IMR-90 (cell line): ENCODE results near the gene SYNE2. TPM values are rescaled to one million over a fixed set of nuclear protein-coding genes. Genes with fewer than 3 reads are reported as not detected.

Source experiments
- ATAC-seq: fragments of 200-7000 bp; cut with Tn5 transposase; 2 replicates; pipeline ENCODE4 v1.9.1; 2020; ENCODE audit warnings: low read depth, mild to moderate bottlenecking, moderate library complexity
- BruUV-seq: library from RNA; stranded (reverse); fragments of 400-500 nt; replicated peaks from 2 replicates; lab custom pipeline; 2021; lab: Mats Ljungman, UMichigan
- CTCF ChIA-PET: fragments of 300-600 bp; formaldehyde crosslinking; extraction: SDS; loops from one replicate; lab custom pipeline; 2021; ENCODE audit warnings: antibody characterized with exemption; lab: Yijun Ruan, JAX
- POLR2A ChIA-PET: fragments of 300-600 bp; sonication (Branson Sonifier 250); formaldehyde crosslinking; loops from one replicate; lab custom pipeline; 2022; ENCODE audit warnings: antibody characterized with exemption; ENCODE audit not compliant: unreplicated experiment; lab: Charles Lee
- DNase-seq: peaks from one replicate; pipeline ENCODE4 v3.0.0; 2013
- H2AFZ ChIP-seq: replicated peaks from 2 replicates; pipeline ENCODE3; 2013; ENCODE audit warnings: low read length, mild to moderate bottlenecking; ENCODE audit not compliant: poor library complexity
- H2AK5ac ChIP-seq: 2 replicates; pipeline ENCODE4 v1.6.1; 2013; ENCODE audit warnings: low read depth, low read length, inconsistent platforms
- H2AK9ac ChIP-seq: replicated peaks from 2 replicates; pipeline ENCODE3; 2013; ENCODE audit warnings: mild to moderate bottlenecking, low read depth, low read length, moderate library complexity; ENCODE audit not compliant: poor library complexity
- H2BK120ac ChIP-seq: 2 replicates; pipeline ENCODE4 v1.6.1; 2013; ENCODE audit warnings: low read depth, low read length, inconsistent platforms
- H2BK15ac ChIP-seq: 3 replicates; pipeline ENCODE4 v1.6.1; 2013; ENCODE audit warnings: low read depth, low read length, inconsistent platforms
- H2BK20ac ChIP-seq: 2 replicates; pipeline ENCODE4 v1.6.1; 2013; ENCODE audit warnings: low read depth, mild to moderate bottlenecking, inconsistent platforms, low read length, moderate library complexity
- H2BK5ac ChIP-seq: 2 replicates; pipeline ENCODE4 v1.6.1; 2013; ENCODE audit warnings: mild to moderate bottlenecking, low read depth, low read length, inconsistent platforms; ENCODE audit not compliant: poor library complexity, severe bottlenecking
- H3K14ac ChIP-seq: replicated peaks from 2 replicates; pipeline ENCODE4 v1.6.1; 2013; ENCODE audit warnings: low read depth, low read length, inconsistent platforms
- H3K18ac ChIP-seq: 2 replicates; pipeline ENCODE4 v1.6.1; 2013; ENCODE audit warnings: low read depth, low read length, control low read depth
- H3K23ac ChIP-seq: 2 replicates; pipeline ENCODE4 v1.6.1; 2013; ENCODE audit warnings: low read depth, low read length, inconsistent platforms
- H3K27ac ChIP-seq: 2 replicates; pipeline ENCODE4 v1.5.1; 2013; ENCODE audit warnings: mild to moderate bottlenecking, control low read depth, low read length; ENCODE audit not compliant: insufficient read depth
- H3K27me3 ChIP-seq: 2 replicates; pipeline ENCODE4 v1.6.1; 2013; ENCODE audit warnings: low read length; ENCODE audit not compliant: control insufficient read depth, insufficient read depth
- H3K36me3 ChIP-seq: 2 replicates; pipeline ENCODE4 v1.6.1; 2013; ENCODE audit warnings: low read length, mixed read lengths; ENCODE audit not compliant: control insufficient read depth, insufficient read depth
- H3K4ac ChIP-seq: 2 replicates; pipeline ENCODE4 v1.6.1; 2013; ENCODE audit warnings: low read depth, low read length, inconsistent platforms
- H3K4me1 ChIP-seq: 2 replicates; pipeline ENCODE4 v1.6.1; 2013; ENCODE audit warnings: low read length, mixed read lengths; ENCODE audit not compliant: control insufficient read depth, insufficient read depth
- H3K4me2 ChIP-seq: 2 replicates; pipeline ENCODE4 v1.6.1; 2013; ENCODE audit warnings: low read depth, mild to moderate bottlenecking, control low read depth, low read length, moderate library complexity
- H3K4me3 ChIP-seq: 2 replicates; pipeline ENCODE4 v1.5.1; 2013; ENCODE audit warnings: low read depth, mild to moderate bottlenecking, control low read depth, low read length, moderate library complexity; ENCODE audit not compliant: insufficient read depth
- H3K56ac ChIP-seq: 2 replicates; pipeline ENCODE4 v1.6.1; 2013; ENCODE audit warnings: low read length, inconsistent platforms; ENCODE audit not compliant: insufficient read depth; ENCODE audit errors: extremely low read depth
- H3K79me1 ChIP-seq, 2 experiments: 2 replicates each; pipeline ENCODE4 v1.6.1; 2013; ENCODE audit warnings: low read length in 2 of 2, inconsistent platforms in 1 of 2, low read depth in 1 of 2
- H3K9ac ChIP-seq: 2 replicates; pipeline ENCODE4 v1.6.1; 2013; ENCODE audit warnings: low read depth, low read length, control low read depth
- H3K9me1 ChIP-seq: 2 replicates; pipeline ENCODE4 v1.6.1; 2013; ENCODE audit warnings: low read length, inconsistent platforms; ENCODE audit not compliant: insufficient read depth
- H3K9me3 ChIP-seq: 2 replicates; pipeline ENCODE4 v1.6.1; 2013; ENCODE audit warnings: low read length; ENCODE audit not compliant: control insufficient read depth, insufficient read depth
- H4K20me1 ChIP-seq: 2 replicates; pipeline ENCODE4 v1.6.1; 2013; ENCODE audit warnings: low read length, inconsistent platforms; ENCODE audit not compliant: insufficient read depth
- H4K5ac ChIP-seq: 2 replicates; pipeline ENCODE4 v1.6.1; 2013; ENCODE audit warnings: mild to moderate bottlenecking, low read depth, low read length, control low read depth
- H4K8ac ChIP-seq, 2 experiments: 2 replicates each; pipeline ENCODE4 v1.6.1; 2013; ENCODE audit warnings: low read depth in 2 of 2, low read length in 2 of 2, control low read depth in 1 of 2, inconsistent platforms in 1 of 2
- H4K91ac ChIP-seq: 2 replicates; pipeline ENCODE4 v1.6.1; 2013; ENCODE audit warnings: low read depth, low read length, inconsistent platforms; ENCODE audit not compliant: insufficient read depth
- BHLHE40 ChIP-seq: fragments of 150-350 bp; IDR thresholded peaks from 2 replicates; pipeline ENCODE4 v1.6.1; 2016; ENCODE audit warnings: mild to moderate bottlenecking, low read depth, low read length
- CEBPB ChIP-seq: IDR thresholded peaks from 2 replicates; pipeline ENCODE4 v1.6.1; 2012; ENCODE audit warnings: low read depth, low read length, improper control_type of control experiment
- CHD1 ChIP-seq: IDR thresholded peaks from 2 replicates; pipeline ENCODE4 v1.6.1; 2012; ENCODE audit warnings: low read depth, low read length, improper control_type of control experiment
- CTCF ChIP-seq: conservative IDR thresholded peaks from 2 replicates; pipeline ENCODE4 v1.5.1; 2012; ENCODE audit warnings: mild to moderate bottlenecking, low read depth, low read length, improper control_type of control experiment
- ELK1 ChIP-seq: fragments of 150-350 bp; IDR thresholded peaks from 2 replicates; pipeline ENCODE4 v1.6.1; 2016; ENCODE audit warnings: low read depth, mild to moderate bottlenecking, low read length, moderate library complexity, borderline replicate concordance
- FOS ChIP-seq: fragments of 150-350 bp; IDR thresholded peaks from 2 replicates; pipeline ENCODE4 v1.6.1; 2016; ENCODE audit warnings: low read depth, low read length
- MAFK ChIP-seq: IDR thresholded peaks from 2 replicates; pipeline ENCODE4 v1.6.1; 2012; ENCODE audit warnings: low read depth, low read length, improper control_type of control experiment
- MAZ ChIP-seq: IDR thresholded peaks from 2 replicates; pipeline ENCODE4 v1.6.1; 2012; ENCODE audit warnings: low read depth, mild to moderate bottlenecking, low read length, improper control_type of control experiment, moderate library complexity, borderline replicate concordance
- MXI1 ChIP-seq: IDR thresholded peaks from 2 replicates; pipeline ENCODE4 v1.6.1; 2012; ENCODE audit warnings: low read depth, mild to moderate bottlenecking, low read length, moderate library complexity, borderline replicate concordance
- NFE2L2 ChIP-seq: fragments of 150-350 bp; IDR thresholded peaks from 2 replicates; pipeline ENCODE4 v1.6.1; 2016; ENCODE audit warnings: low read depth, mild to moderate bottlenecking, low read length
- POLR2A ChIP-seq: IDR thresholded peaks from 2 replicates; pipeline ENCODE4 v1.6.1; 2012; ENCODE audit warnings: mild to moderate bottlenecking, low read depth, low read length
- RAD21 ChIP-seq: IDR thresholded peaks from 2 replicates; pipeline ENCODE4 v1.6.1; 2012; ENCODE audit warnings: low read length, improper control_type of control experiment
- RCOR1 ChIP-seq: IDR thresholded peaks from 2 replicates; pipeline ENCODE4 v1.6.1; 2012; ENCODE audit warnings: mild to moderate bottlenecking, low read length, improper control_type of control experiment; ENCODE audit not compliant: insufficient replicate concordance
- RFX5 ChIP-seq: IDR thresholded peaks from 2 replicates; pipeline ENCODE4 v1.8.0; 2012; ENCODE audit warnings: low read depth, mild to moderate bottlenecking, low read length, moderate library complexity
- SMC3 ChIP-seq: fragments of 150-350 bp; IDR thresholded peaks from 2 replicates; pipeline ENCODE4 v1.6.1; 2016; ENCODE audit warnings: low read depth, mild to moderate bottlenecking, antibody characterized with exemption, low read length, moderate library complexity
- USF2 ChIP-seq: fragments of 150-350 bp; IDR thresholded peaks from 2 replicates; pipeline ENCODE4 v1.6.1; 2017; ENCODE audit warnings: mild to moderate bottlenecking, antibody characterized with exemption, low read length, low read depth
- WGBS, 2 experiments: methylation state at CpG; one replicate each; pipeline versions ENCODE4 v1.1.5 to v1.1.7; 2013; ENCODE audit warnings: missing lambda C conversion rate in 2 of 2; ENCODE audit not compliant: insufficient read length in 1 of 2; ENCODE audit errors: extremely low coverage in 2 of 2; 5-methylcytosine and 5-hydroxymethylcytosine counted together
- dilution Hi-C: fragments of 300-500 bp; cut with HindIII; formaldehyde crosslinking; loops from one replicate; pipeline ENCODE4 v1.14.3; 2018; ENCODE audit warnings: low sequenced_read_pairs; ENCODE audit not compliant: unreplicated experiment
- in situ Hi-C: fragments of 300-500 bp; cut with MboI; formaldehyde crosslinking; loops from 3 replicates; pipeline ENCODE4 v1.14.3; 2019; ENCODE audit warnings: low sequenced_read_pairs, inconsistent platforms, mixed read lengths
- intact Hi-C: fragments of 100-400 bp; cut with micrococcal nuclease; formaldehyde crosslinking; loops from 2 replicates; pipeline ENCODE4 v1.10.0; 2022
- polyA plus RNA-seq, 3 experiments: library from polyadenylated mRNA; depleted of rRNA; stranded (reverse); fragments of >200 nt; gene quantifications; 2 replicates each; pipeline ENCODE4 v1.2.3, GENCODE V29; 2012; ENCODE audit warnings: low replicate concordance in 1 of 3
- total RNA-seq: library from RNA; depleted of rRNA; stranded (reverse); fragments of >200 nt; gene quantifications from 2 replicates; pipeline ENCODE4 v1.2.3, GENCODE V29; 2012

The SYNE2 gene
- total and polyA plus RNA-seq, 2 of the 4 experiments (the other 2 are of a cell fraction), result 5.2 to 28.9 TPM

DNA sequence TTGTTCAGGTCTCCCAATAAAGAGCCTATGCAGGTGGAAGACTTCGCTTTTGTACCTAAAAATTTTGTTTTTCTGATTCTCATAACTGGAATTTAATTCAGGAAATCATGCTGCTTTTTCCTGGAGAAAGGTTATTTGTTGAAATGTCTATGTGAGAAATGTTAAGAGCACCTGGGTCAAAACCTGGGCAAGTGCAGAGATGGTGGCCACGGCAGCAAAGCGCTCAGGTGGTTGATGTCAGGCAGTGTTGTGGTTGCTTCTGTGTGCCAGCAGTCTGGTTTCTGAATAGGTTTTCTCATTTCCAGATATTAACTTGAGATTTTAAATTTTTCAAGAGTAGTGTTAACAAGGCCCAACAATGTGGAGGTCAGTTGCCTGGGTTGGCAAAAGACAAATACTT lies 345.2 kb downstream of the SYNE2 start:
- 81% methylated on average over 3 of the region's 3 CpGs; no CpG with 5 or more reads in 1 of the 2 experiments for WGBS, 2 experiments
- CTCF ChIA-PET, result no interaction called here
- intact Hi-C loops, result loop anchor here (10.0 kb wide), 1 partner anchor 97 kb away; the partner anchor contains the start of gene ESR2

More for the DNA sequence above, 345.2 kb downstream of the SYNE2 start:
- peaks cover 7% of the 10 kb centered on the region; the same call in 1 of the 2 replicates for H3K4me1 ChIP-seq
- H4K91ac ChIP-seq, result no peak overlapping the region
- POLR2A ChIA-PET, result no interaction called here
- ATAC-seq (no peak), DNase-seq (no peak)
- H3K4me3 ChIP-seq, result no peak overlapping the region
- peaks cover 0 to under 1% of the 10 kb centered on the region in 2 experiments; a peak in 1 of 4 replicates for H3K79me1 ChIP-seq
- H2AK5ac ChIP-seq, result no peak overlapping the region
- H2BK120ac ChIP-seq, result no peak overlapping the region
- in situ Hi-C loops (no loop called here), dilution Hi-C loops (no loop called here)
- no peak for TF ChIP-seq MAFK
- TF ChIP-seq RAD21, result no peak
- TF ChIP-seq FOS, result no peak
- no peak for TF ChIP-seq CHD1
- TF ChIP-seq RCOR1, result no peak
- TF ChIP-seq MXI1, result no peak
- TF ChIP-seq BHLHE40, result no peak
- no peak for TF ChIP-seq POLR2A
- TF ChIP-seq CTCF, result no peak
- TF ChIP-seq MAZ, result no peak
- TF ChIP-seq SMC3, result no peak
- TF ChIP-seq ELK1, result no peak
- TF ChIP-seq NFE2L2, result no peak
- no peak for TF ChIP-seq RFX5
- TF ChIP-seq USF2, result no peak
- no peak for TF ChIP-seq CEBPB
- no peak overlapping the region for H3K9ac ChIP-seq
- no peak overlapping the region; the same call in 1 of the 2 replicates for H3K4me2 ChIP-seq
- no peaks in the 10 kb centered on the region; the same call in 1 of the 2 replicates for H3K36me3 ChIP-seq
- H2BK5ac ChIP-seq, result no peak overlapping the region
- H2AK9ac ChIP-seq, result no peak overlapping the region
- H3K14ac ChIP-seq, result no peak overlapping the region
- H2BK20ac ChIP-seq, result no peak overlapping the region
- no peak overlapping the region for H3K18ac ChIP-seq
- no TSS peak for BruUV-seq
- no peak overlapping the region for H2BK15ac ChIP-seq
- no peak overlapping the region for H3K56ac ChIP-seq
- H3K9me3 ChIP-seq, result no peaks in the 10 kb centered on the region
- H4K5ac ChIP-seq, result no peak overlapping the region
- no peak overlapping the region for H3K23ac ChIP-seq
- H3K27me3 ChIP-seq, result no peaks in the 10 kb centered on the region
- no peak overlapping the region for H2AFZ ChIP-seq
- H3K4ac ChIP-seq, result no peak overlapping the region
- no peak overlapping the region for H4K8ac ChIP-seq
- peaks cover under 1% of the 10 kb centered on the region; the same call in 1 of the 2 replicates for H3K9me1 ChIP-seq
- H3K27ac ChIP-seq, result no peak overlapping the region
- H4K20me1 ChIP-seq, result no peaks in the 10 kb centered on the region
